ENCODE data around the gene SLC37A1.

DNA sequence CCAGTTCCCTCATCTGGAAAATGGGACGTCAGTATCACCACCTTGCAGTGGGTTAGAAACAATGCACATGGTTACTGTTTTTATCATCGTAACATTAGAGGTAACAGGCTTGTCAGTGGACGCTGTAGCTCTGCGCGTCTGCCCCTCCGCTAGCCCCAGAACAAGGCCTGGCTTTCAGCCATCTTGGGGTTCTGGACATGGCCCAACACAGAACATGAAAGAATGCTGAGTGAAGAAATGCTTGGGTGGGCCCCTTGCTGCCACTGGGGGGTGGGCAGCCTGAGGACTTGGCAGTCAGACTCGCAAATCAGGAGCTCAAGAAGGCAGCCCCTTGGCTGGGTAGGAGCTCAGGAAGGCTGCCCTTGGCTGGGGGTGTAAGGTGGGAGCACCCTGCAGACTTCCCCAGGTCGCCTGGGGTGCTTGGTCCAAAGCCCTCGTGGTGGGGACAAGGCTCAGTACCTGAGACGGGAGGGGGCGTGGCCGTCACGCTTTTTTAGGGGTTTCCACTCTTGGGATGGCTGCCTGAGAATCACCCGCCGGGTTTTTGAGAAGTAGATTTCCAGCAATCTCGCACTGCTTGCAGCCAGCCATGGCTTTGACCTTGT, 51.7 kb downstream of the SLC37A1 start:
- TF ChIP-seq, protein P1, sequence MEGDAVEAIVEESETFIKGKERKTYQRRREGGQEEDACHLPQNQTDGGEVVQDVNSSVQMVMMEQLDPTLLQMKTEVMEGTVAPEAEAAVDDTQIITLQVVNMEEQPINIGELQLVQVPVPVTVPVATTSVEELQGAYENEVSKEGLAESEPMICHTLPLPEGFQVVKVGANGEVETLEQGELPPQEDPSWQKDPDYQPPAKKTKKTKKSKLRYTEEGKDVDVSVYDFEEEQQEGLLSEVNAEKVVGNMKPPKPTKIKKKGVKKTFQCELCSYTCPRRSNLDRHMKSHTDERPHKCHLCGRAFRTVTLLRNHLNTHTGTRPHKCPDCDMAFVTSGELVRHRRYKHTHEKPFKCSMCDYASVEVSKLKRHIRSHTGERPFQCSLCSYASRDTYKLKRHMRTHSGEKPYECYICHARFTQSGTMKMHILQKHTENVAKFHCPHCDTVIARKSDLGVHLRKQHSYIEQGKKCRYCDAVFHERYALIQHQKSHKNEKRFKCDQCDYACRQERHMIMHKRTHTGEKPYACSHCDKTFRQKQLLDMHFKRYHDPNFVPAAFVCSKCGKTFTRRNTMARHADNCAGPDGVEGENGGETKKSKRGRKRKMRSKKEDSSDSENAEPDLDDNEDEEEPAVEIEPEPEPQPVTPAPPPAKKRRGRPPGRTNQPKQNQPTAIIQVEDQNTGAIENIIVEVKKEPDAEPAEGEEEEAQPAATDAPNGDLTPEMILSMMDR (conservative IDR thresholded peaks at IDR 0.05; ENCODE audit: low read depth, low read length) = no peak
- no peak for TF ChIP-seq EZH2 (IDR thresholded peaks at IDR 0.05; ENCODE audit: borderline replicate concordance, low read depth, low read length, poor library complexity, severe bottlenecking)

All from A673 (cell line).